OCI-LY1 (cell line): ENCODE measurements around the gene RNASE12.

Experiments used
- H2AFZ ChIP-seq: fragments of 200-600 bp; sonication (generic), shearing (Covaris generic); 2 replicates; pipeline ENCODE4 v1.6.0; 2014; ENCODE audit warnings: antibody characterized with exemption, mild to moderate bottlenecking, low read length
- H3F3A ChIP-seq: fragments of 200-600 bp; sonication (generic), shearing (Covaris generic); 2 replicates; pipeline ENCODE4 v1.6.0; 2014; ENCODE audit warnings: mild to moderate bottlenecking, antibody characterized with exemption, low read length, moderate library complexity; ENCODE audit not compliant: insufficient read depth
- H3K27ac ChIP-seq: fragments of 200-600 bp; sonication (generic); 2 replicates; pipeline ENCODE4 v1.5.1; 2014; ENCODE audit warnings: low read length, mixed run types, mild to moderate bottlenecking, low read depth; ENCODE audit not compliant: poor library complexity, severe bottlenecking
- H3K27me3 ChIP-seq: fragments of 200-600 bp; sonication (generic); 2 replicates; pipeline ENCODE4 v1.6.0; 2014; ENCODE audit warnings: antibody characterized with exemption, mild to moderate bottlenecking, low read length, moderate library complexity; ENCODE audit not compliant: insufficient read depth
- H3K36me3 ChIP-seq: fragments of 200-600 bp; sonication (generic); 2 replicates; pipeline ENCODE4 v1.6.1; 2014; ENCODE audit warnings: mild to moderate bottlenecking, antibody characterized with exemption, low read length, moderate library complexity, mixed read lengths; ENCODE audit not compliant: insufficient read depth
- H3K4me1 ChIP-seq: fragments of 200-600 bp; sonication (generic); 2 replicates; pipeline ENCODE4 v1.5.1; 2014; ENCODE audit warnings: mild to moderate bottlenecking, low read length, moderate library complexity; ENCODE audit not compliant: insufficient read depth, severe bottlenecking
- H3K4me2 ChIP-seq: fragments of 200-600 bp; sonication (generic), shearing (Covaris generic); 2 replicates; pipeline ENCODE4 v1.6.1; 2014; ENCODE audit warnings: low read length
- H3K4me3 ChIP-seq: fragments of 200-600 bp; sonication (generic); 2 replicates; pipeline ENCODE4 v1.5.1; 2014; ENCODE audit warnings: low read length, low read depth, mild to moderate bottlenecking, mixed read lengths; ENCODE audit not compliant: poor library complexity, severe bottlenecking
- H3K79me2 ChIP-seq: fragments of 200-600 bp; shearing (Covaris generic); 2 replicates; pipeline ENCODE4 v1.6.1; 2016; ENCODE audit warnings: mixed run types, low read length, mixed read lengths; ENCODE audit not compliant: insufficient read depth
- H3K9ac ChIP-seq: fragments of 200-600 bp; sonication (generic), shearing (Covaris generic); 2 replicates; pipeline ENCODE4 v1.6.1; 2014; ENCODE audit warnings: mild to moderate bottlenecking, low read length, mixed read lengths
- H3K9me2 ChIP-seq: fragments of 200-600 bp; sonication (generic), shearing (Covaris generic); 2 replicates; pipeline ENCODE4 v1.6.1; 2014; ENCODE audit warnings: low read depth, mild to moderate bottlenecking, low read length, mixed read lengths
- H3K9me3 ChIP-seq: fragments of 200-600 bp; shearing (Covaris generic); 2 replicates; pipeline ENCODE4 v1.6.1; 2014; ENCODE audit warnings: low read length, mixed read lengths
- H4K20me1 ChIP-seq: fragments of 200-600 bp; sonication (generic), shearing (Covaris generic); 2 replicates; pipeline ENCODE4 v1.6.0; 2016; ENCODE audit warnings: mild to moderate bottlenecking, low read length; ENCODE audit not compliant: insufficient read depth
- CTCF ChIP-seq: fragments of 200-600 bp; sonication (generic), shearing (Covaris generic); IDR thresholded peaks from 2 replicates; pipeline ENCODE4 v1.5.1; 2017; ENCODE audit warnings: mild to moderate bottlenecking, antibody characterized with exemption, low read length, moderate library complexity, mixed read lengths
- EZH2 ChIP-seq: fragments of 200-600 bp; sonication (generic), shearing (Covaris generic); IDR thresholded peaks from 2 replicates; pipeline ENCODE4 v1.8.0; 2017; ENCODE audit warnings: borderline replicate concordance, mixed run types, mild to moderate bottlenecking, antibody characterized with exemption, low read length, moderate library complexity, mixed read lengths

RNASE12 gene

GRCh38 chr14:20557212-20557542 lies 34.0 kb downstream of the RNASE12 start:
- H3K27ac ChIP-seq, result no peak overlapping the region

DNA sequence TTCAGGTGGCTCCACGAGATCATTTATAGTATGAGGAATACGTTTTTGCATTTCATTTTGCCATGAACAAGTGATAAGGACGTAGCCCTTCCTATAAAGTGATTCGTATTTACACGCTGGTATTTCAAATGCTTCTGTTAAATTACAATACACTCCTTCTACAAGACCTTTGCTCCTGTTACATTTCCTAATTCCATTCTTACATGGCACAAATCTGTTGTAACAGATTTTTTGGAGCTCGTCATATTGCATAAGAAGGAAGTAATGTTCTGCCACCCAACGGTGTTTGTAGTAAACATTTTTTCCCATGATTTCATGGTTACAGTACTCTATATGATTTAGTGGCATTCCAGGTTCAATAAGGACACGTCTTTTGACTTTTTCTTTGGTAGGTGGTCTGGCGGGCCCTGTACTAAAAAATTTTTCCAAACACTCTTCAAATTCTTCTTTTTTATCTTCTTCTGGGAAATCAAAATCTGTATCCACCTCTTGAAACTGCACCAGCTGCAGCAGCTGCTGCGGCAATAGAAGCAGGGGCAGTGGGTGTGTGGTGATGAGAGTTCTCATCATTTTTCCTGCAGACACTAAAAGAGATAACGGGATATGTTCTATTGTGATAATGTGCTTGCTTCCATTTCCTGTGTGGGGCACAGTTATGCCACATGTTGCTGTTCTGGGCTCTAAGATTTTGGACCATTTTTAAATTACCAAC lies 34.5 kb downstream of the RNASE12 start:
- no peak overlapping the region for H3K4me3 ChIP-seq

More at GRCh38 chr14:20557212-20557542, 34.0 kb downstream of the RNASE12 start:
- no peaks in the 10 kb centered on the region for H3F3A ChIP-seq
- no peak overlapping the region for H3K4me3 ChIP-seq
- no peak overlapping the region for H2AFZ ChIP-seq
- no peaks in the 10 kb centered on the region for H4K20me1 ChIP-seq
- no peaks in the 10 kb centered on the region for H3K9me3 ChIP-seq
- no peak overlapping the region for H3K4me2 ChIP-seq
- no peaks in the 10 kb centered on the region; the same call in 1 of the 2 replicates for H3K27me3 ChIP-seq
- no peaks in the 10 kb centered on the region for H3K79me2 ChIP-seq
- H3K9me2 ChIP-seq, result no peaks in the 10 kb centered on the region
- TF ChIP-seq EZH2, result no peak
- no peak for TF ChIP-seq CTCF
- H3K9ac ChIP-seq, result no peak overlapping the region
- no peaks in the 10 kb centered on the region for H3K4me1 ChIP-seq
- no peaks in the 10 kb centered on the region for H3K36me3 ChIP-seq

GRCh38 chr14:20555845-20556244 lies 35.3 kb downstream of the RNASE12 start:
- H2AFZ ChIP-seq, result no peak overlapping the region

More for the DNA sequence above, 34.5 kb downstream of the RNASE12 start:
- H3K9me2 ChIP-seq, result no peaks in the 10 kb centered on the region
- no peaks in the 10 kb centered on the region for H4K20me1 ChIP-seq
- TF ChIP-seq EZH2, result no peak
- no peaks in the 10 kb centered on the region for H3K36me3 ChIP-seq
- no peaks in the 10 kb centered on the region for H3K79me2 ChIP-seq
- H3F3A ChIP-seq, result no peaks in the 10 kb centered on the region
- no peak overlapping the region for H3K9ac ChIP-seq
- no peak overlapping the region for H2AFZ ChIP-seq
- no peak overlapping the region for H3K27ac ChIP-seq
- H3K4me1 ChIP-seq, result no peaks in the 10 kb centered on the region
- no peaks in the 10 kb centered on the region; the same call in 1 of the 2 replicates for H3K27me3 ChIP-seq
- no peaks in the 10 kb centered on the region for H3K9me3 ChIP-seq
- H3K4me2 ChIP-seq, result no peak overlapping the region

More at GRCh38 chr14:20555845-20556244, 35.3 kb downstream of the RNASE12 start:
- no peaks in the 10 kb centered on the region for H3K9me2 ChIP-seq
- H3K36me3 ChIP-seq, result no peaks in the 10 kb centered on the region
- H3K9me3 ChIP-seq, result no peaks in the 10 kb centered on the region
- H3K4me3 ChIP-seq, result no peak overlapping the region
- H3K79me2 ChIP-seq, result no peaks in the 10 kb centered on the region
- no peak overlapping the region for H3K9ac ChIP-seq
- no peaks in the 10 kb centered on the region for H4K20me1 ChIP-seq
- no peak for TF ChIP-seq CTCF
- TF ChIP-seq EZH2, result no peak
- H3K27me3 ChIP-seq, result no peaks in the 10 kb centered on the region; the same call in 1 of the 2 replicates
- H3K4me2 ChIP-seq, result no peak overlapping the region
- no peak overlapping the region for H3K27ac ChIP-seq
- no peaks in the 10 kb centered on the region for H3K4me1 ChIP-seq
- no peaks in the 10 kb centered on the region for H3F3A ChIP-seq
